Activated CD8-positive, alpha-beta T cell treated with anti-CD3 and anti-CD28 coated beads, Interleukin-2, amount 10 ng/mL, durations not matched to agents 7 days and 5 days (primary cell): ENCODE data around the gene CD44. TPM values are rescaled to one million over a fixed set of nuclear protein-coding genes. Genes with fewer than 3 reads are reported as not detected.

ENCODE experiments used
- ATAC-seq: fragments of 150-1000 bp; cut with Tn5 transposase; one replicate; pipeline ENCODE4 v1.10.0; 2021; ENCODE audit warnings: moderate library complexity
- CTCF ChIA-PET: fragments of 350-600 bp; sonication (Branson Sonifier 250); formaldehyde crosslinking; loops from one replicate; lab custom pipeline; 2021; ENCODE audit warnings: antibody characterized with exemption; lab: Charles Lee
- POLR2A ChIA-PET: fragments of 350-600 bp; sonication (Branson Sonifier 250); formaldehyde crosslinking; loops from one replicate; lab custom pipeline; 2021; ENCODE audit warnings: antibody characterized with exemption; lab: Charles Lee
- DNase-seq: peaks from one replicate; pipeline ENCODE4 v3.0.0-alpha.2; 2020
- H3K27ac Mint-ChIP-seq: one replicate; pipeline ENCODE4 v1.8.0; 2021; ENCODE audit warnings: mild to moderate bottlenecking, mixed read lengths
- H3K27me3 Mint-ChIP-seq: one replicate; pipeline ENCODE4 v1.8.0; 2021; ENCODE audit warnings: low read depth, mixed read lengths
- H3K36me3 Mint-ChIP-seq: one replicate; pipeline ENCODE4 v1.8.0; 2021; ENCODE audit warnings: low read depth, mixed read lengths
- H3K4me1 Mint-ChIP-seq: one replicate; pipeline ENCODE4 v1.8.0; 2021; ENCODE audit warnings: low read depth, mixed read lengths
- H3K4me3 Mint-ChIP-seq: one replicate; pipeline ENCODE4 v1.8.0; 2021; ENCODE audit warnings: mild to moderate bottlenecking, mixed read lengths
- H3K9me3 Mint-ChIP-seq: one replicate; pipeline ENCODE4 v1.8.0; 2022; ENCODE audit warnings: mixed read lengths; ENCODE audit not compliant: insufficient read depth
- total RNA-seq, 2 experiments: library from RNA; stranded (reverse); gene quantifications; one replicate each; pipeline ENCODE4 v1.2.3, GENCODE V29; 2021

Gene CD44
- total RNA-seq, 2 experiments from 2014 or later = 398 to 399 TPM

DNA sequence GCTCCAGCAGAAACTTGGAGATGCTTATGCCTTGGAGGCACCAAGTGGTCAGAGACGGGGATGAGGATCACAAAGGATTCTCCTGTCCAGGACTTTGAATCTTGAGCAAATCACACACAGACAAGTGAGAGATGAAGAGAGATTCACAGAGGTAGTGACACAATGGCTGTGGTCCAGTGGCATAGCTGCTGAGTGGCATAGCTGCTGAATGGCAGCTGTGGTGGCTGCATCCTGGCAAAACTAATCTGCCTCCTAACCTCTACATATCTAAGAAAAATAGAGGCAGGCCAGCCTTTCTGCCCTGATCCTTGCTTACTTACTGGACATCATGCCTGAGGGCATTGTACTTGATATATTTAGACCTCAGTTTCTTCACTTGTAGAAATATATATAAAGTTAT lies 102.6 kb downstream of the CD44 start:
- peaks cover 84% of the 10 kb centered on the region for H3K4me1 Mint-ChIP-seq
- ChIA-PET POLR2A (no interaction called here), CTCF (interaction anchor here (0.9 to 2.2 kb wide), 8 partner anchors 15 to 150 kb away, joined by 3 to 11 read pairs (median 4); partner anchors contain the start of gene CD44)
- peaks cover 2% of the 10 kb centered on the region for H3K27me3 Mint-ChIP-seq
- H3K4me3 Mint-ChIP-seq = no peak overlapping the region
- H3K27ac Mint-ChIP-seq = no peak overlapping the region
- DNase-seq (no peak), ATAC-seq (no peak)
- no peaks in the 10 kb centered on the region for H3K9me3 Mint-ChIP-seq
- H3K36me3 Mint-ChIP-seq = peaks cover 20% of the 10 kb centered on the region

GRCh38 chr11:35242412-35243242 lies 103.7 kb downstream of the CD44 start:
- no peak for ATAC-seq
- H3K27ac Mint-ChIP-seq = peak overlapping the region; percentile 77

DNA sequence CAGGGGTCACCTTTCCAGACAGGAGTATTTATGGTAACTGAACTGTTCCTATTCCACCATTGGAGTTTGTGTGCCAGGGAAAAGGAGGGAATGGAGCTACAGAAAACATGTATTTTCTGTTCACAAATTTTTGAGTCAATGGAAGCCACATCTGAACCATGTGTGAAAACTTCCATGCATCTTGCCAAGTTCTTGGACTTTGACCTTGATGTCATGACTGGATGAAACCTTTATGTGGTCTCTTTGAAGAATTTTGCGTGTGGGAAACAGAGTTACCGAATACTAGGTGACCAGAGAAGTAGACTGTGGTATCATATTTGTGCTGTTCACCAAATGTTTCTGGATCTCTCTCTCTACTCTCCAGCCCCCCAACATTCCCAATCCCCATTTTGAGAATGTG lies 104.8 kb downstream of the CD44 start:
- Mint-ChIP-seq H3K9me3 (peaks cover 5% of the 10 kb centered on the region), H3K4me1 (peaks cover 84% of the 10 kb centered on the region), H3K36me3 (peaks cover 27% of the 10 kb centered on the region), H3K27me3 (peaks cover 2% of the 10 kb centered on the region), H3K4me3 (no peak overlapping the region), H3K27ac (no peak overlapping the region)
- ChIA-PET CTCF (interaction anchor here (0.9 to 1.3 kb wide), 2 partner anchors 45 to 245 kb away, joined by 4 read pairs; no protein-coding TSS in a partner anchor), POLR2A (no interaction called here)
- no peak for DNase-seq
- ATAC-seq = no peak

More at GRCh38 chr11:35242412-35243242, 103.7 kb downstream of the CD44 start:
- Mint-ChIP-seq H3K27me3 (peaks cover 2% of the 10 kb centered on the region), H3K4me1 (peaks cover 85% of the 10 kb centered on the region), H3K4me3 (no peak overlapping the region), H3K9me3 (no peaks in the 10 kb centered on the region), H3K36me3 (peaks cover 18% of the 10 kb centered on the region)
- ChIA-PET POLR2A (interaction anchor here (1.2 kb wide), 1 partner anchor 76 kb away, joined by 4 read pairs; no protein-coding TSS in a partner anchor), CTCF (interaction anchor here (0.7 to 2.2 kb wide), 11 partner anchors 9 to 149 kb away, joined by 3 to 11 read pairs (median 3); partner anchors contain the start of gene CD44)
- no peak for DNase-seq

GRCh38 chr11:35245056-35245455 lies 106.1 kb downstream of the CD44 start:
- H3K9me3 Mint-ChIP-seq = peaks cover 18% of the 10 kb centered on the region
- POLR2A ChIA-PET = interaction anchor here (1.1 kb wide), 1 partner anchor 9 kb away, joined by 3 read pairs; no protein-coding TSS in a partner anchor
- ATAC-seq = no peak
- H3K36me3 Mint-ChIP-seq = peaks cover 33% of the 10 kb centered on the region
- H3K4me3 Mint-ChIP-seq = no peak overlapping the region
- no peak for DNase-seq
- peaks cover 77% of the 10 kb centered on the region for H3K4me1 Mint-ChIP-seq
- peaks cover 2% of the 10 kb centered on the region for H3K27me3 Mint-ChIP-seq
- CTCF ChIA-PET = interaction anchor here (0.8 to 2.4 kb wide), 8 partner anchors 8 to 247 kb away, joined by 3 to 25 read pairs (median 4); no protein-coding TSS in a partner anchor
- no peak overlapping the region for H3K27ac Mint-ChIP-seq

DNA sequence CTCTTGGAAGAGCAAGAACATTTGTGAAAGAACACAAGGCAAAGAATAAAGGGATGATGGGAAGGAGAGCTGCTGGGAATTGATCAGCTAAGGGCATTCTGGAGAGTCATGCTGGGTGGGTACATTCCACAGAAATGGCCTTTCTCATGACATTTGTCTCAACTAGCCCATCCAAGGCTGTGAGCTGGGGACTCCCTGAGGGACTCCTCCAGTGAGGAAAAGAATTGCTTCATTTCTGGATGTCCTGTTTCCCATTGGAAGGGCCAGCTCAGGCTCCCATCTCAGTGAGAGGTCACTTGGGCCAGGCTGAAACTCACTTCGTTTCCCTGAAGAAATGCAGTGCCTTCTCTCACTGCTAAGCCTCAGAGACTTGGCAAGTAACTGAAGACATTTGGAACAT lies 106.8 kb downstream of the CD44 start:
- Mint-ChIP-seq H3K36me3 (peaks cover 33% of the 10 kb centered on the region), H3K27ac (no peak overlapping the region), H3K27me3 (no peaks in the 10 kb centered on the region), H3K4me3 (no peak overlapping the region), H3K4me1 (peaks cover 73% of the 10 kb centered on the region), H3K9me3 (peaks cover 19% of the 10 kb centered on the region)
- no peak for ATAC-seq
- POLR2A ChIA-PET = interaction anchor here (0.5 to 0.9 kb wide), 2 partner anchors 10 to 92 kb away, joined by 3 to 4 read pairs; no protein-coding TSS in a partner anchor
- no peak for DNase-seq
- CTCF ChIA-PET = interaction anchor here (0.9 to 2.4 kb wide), 10 partner anchors 9 to 319 kb away, joined by 3 to 25 read pairs (median 4); no protein-coding TSS in a partner anchor

DNA sequence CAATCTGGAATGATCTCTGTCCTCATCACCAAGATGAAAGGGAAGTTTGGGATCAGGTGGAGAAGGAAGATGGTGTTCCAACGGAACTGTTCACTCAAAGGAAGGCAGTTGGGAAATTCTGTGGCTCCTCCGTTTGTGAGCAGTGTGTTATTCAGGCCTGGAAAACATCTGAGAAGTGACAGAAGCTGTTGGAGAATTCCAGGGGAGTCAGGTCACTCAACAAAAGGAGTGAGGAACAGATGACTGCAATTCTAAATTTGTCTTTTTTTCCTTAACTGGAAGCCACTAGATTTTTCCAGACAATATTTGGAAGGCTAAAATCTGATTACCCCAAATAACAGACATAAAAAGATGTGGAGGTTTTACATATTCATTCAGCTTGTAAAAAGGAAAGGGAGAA lies 107.8 kb downstream of the CD44 start:
- POLR2A ChIA-PET = interaction anchor here (0.9 to 1.0 kb wide), 2 partner anchors 11 to 26 kb away, joined by 3 to 4 read pairs; no protein-coding TSS in a partner anchor
- H3K4me1 Mint-ChIP-seq = peaks cover 65% of the 10 kb centered on the region
- H3K36me3 Mint-ChIP-seq = peaks cover 34% of the 10 kb centered on the region
- no peaks in the 10 kb centered on the region for H3K27me3 Mint-ChIP-seq
- CTCF ChIA-PET = interaction anchor here (1.0 to 2.4 kb wide), 8 partner anchors 8 to 320 kb away, joined by 3 to 25 read pairs (median 5); no protein-coding TSS in a partner anchor
- DNase-seq (no peak), ATAC-seq (no peak)
- H3K4me3 Mint-ChIP-seq = no peak overlapping the region
- peak overlapping the region; percentile 28 for H3K27ac Mint-ChIP-seq
- peaks cover 19% of the 10 kb centered on the region for H3K9me3 Mint-ChIP-seq

DNA sequence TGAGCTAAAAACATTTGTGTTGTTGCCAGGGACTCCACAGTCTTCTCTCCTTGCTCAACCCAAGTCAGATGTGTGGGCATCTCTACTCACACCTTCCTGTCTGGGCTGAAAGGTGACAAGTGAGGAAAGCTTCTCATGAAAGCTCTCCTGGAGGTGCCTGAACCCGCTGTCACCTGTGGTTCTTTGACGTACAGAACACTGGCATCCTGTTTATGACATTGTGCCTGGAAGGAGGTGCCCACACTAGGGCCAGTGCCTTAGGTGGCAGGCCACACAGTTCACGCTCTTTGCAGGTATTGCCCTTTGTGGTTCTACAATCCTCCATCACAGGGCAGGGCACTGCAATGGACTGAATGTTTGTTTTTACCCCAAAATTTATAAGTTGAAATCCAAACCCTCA lies 108.5 kb downstream of the CD44 start:
- H3K9me3 Mint-ChIP-seq = peaks cover 19% of the 10 kb centered on the region
- no peaks in the 10 kb centered on the region for H3K27me3 Mint-ChIP-seq
- peak overlapping the region; percentile 86 for H3K27ac Mint-ChIP-seq
- ChIA-PET POLR2A (interaction anchor here (1.0 kb wide), 1 partner anchor 25 kb away, joined by 3 read pairs; no protein-coding TSS in a partner anchor), CTCF (interaction anchor here (1.0 to 2.4 kb wide), 5 partner anchors 8 to 321 kb away, joined by 5 to 25 read pairs (median 5); no protein-coding TSS in a partner anchor)
- peaks cover 35% of the 10 kb centered on the region for H3K36me3 Mint-ChIP-seq
- DNase-seq (peak; percentile 67), ATAC-seq (peak; percentile 87)
- no peak overlapping the region for H3K4me3 Mint-ChIP-seq
- peaks cover 59% of the 10 kb centered on the region for H3K4me1 Mint-ChIP-seq

DNA sequence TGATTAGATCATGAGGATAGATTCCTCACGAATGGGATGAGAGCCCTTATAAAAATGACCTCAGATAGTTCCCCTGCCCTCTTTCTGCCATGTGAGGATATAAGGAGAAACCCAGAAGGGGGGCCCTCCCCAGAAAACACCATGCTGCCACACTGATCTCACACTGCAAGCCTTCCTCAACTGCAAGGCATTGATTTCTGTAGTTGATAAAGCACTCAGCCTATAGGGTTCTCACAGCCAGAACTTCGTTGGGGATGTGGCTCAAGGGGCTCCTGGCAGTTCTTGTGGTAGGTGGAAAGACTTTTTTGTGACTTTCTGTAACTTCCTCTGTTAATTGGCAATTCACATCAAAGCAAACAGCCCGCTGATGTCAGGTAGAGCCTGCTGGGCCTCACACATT lies 108.9 kb downstream of the CD44 start:
- POLR2A ChIA-PET = interaction anchor here (1.0 kb wide), 1 partner anchor 24 kb away, joined by 3 read pairs; no protein-coding TSS in a partner anchor
- H3K27ac Mint-ChIP-seq = peak overlapping the region; percentile 86
- ATAC-seq = peak; percentile 69
- H3K9me3 Mint-ChIP-seq = peaks cover 19% of the 10 kb centered on the region
- H3K4me1 Mint-ChIP-seq = peaks cover 54% of the 10 kb centered on the region
- peaks cover 35% of the 10 kb centered on the region for H3K36me3 Mint-ChIP-seq
- CTCF ChIA-PET = interaction anchor here (1.0 to 1.5 kb wide), 3 partner anchors 9 to 58 kb away, joined by 5 to 10 read pairs (median 5); no protein-coding TSS in a partner anchor
- DNase-seq = peak; percentile 45
- no peaks in the 10 kb centered on the region for H3K27me3 Mint-ChIP-seq
- H3K4me3 Mint-ChIP-seq = peak overlapping the region; percentile 9

- DNase-seq (no peak), ATAC-seq (no peak)
- H3K27me3 Mint-ChIP-seq = no peaks in the 10 kb centered on the region
- peak overlapping the region; percentile 22 for H3K27ac Mint-ChIP-seq
- H3K4me1 Mint-ChIP-seq = peaks cover 46% of the 10 kb centered on the region
- ChIA-PET POLR2A (no interaction called here), CTCF (no interaction called here)
- H3K4me3 Mint-ChIP-seq = no peak overlapping the region
- peaks cover 19% of the 10 kb centered on the region for H3K9me3 Mint-ChIP-seq
- H3K36me3 Mint-ChIP-seq = peaks cover 32% of the 10 kb centered on the region
These were observed 109.8 kb downstream of the CD44 start for GRCh38 chr11:35248558-35249323.

DNA sequence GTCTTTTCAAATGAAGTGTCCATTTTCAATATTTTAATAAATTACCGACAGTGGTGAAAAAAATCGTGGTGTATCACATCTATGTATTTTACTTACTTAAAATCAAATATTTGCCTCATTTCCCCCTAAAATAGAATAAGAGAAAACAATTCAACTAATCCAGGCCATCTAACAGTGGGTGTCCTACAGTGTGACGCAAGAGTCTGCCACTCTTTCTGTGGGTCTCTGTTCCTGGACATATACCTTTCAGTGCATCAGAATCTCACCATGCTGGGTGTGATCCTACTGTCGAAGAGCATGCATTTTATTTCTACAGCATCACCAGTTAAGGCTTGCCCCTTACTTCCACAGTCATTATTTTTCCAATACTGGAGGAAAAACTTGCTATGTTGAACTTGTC lies 111.2 kb downstream of the CD44 start:
- Mint-ChIP-seq H3K27me3 (no peaks in the 10 kb centered on the region), H3K36me3 (peaks cover 28% of the 10 kb centered on the region), H3K9me3 (peaks cover 19% of the 10 kb centered on the region), H3K4me3 (no peak overlapping the region), H3K27ac (no peak overlapping the region), H3K4me1 (peaks cover 38% of the 10 kb centered on the region)
- ChIA-PET POLR2A (no interaction called here), CTCF (interaction anchor here (0.8 to 1.8 kb wide), 2 partner anchors 11 to 13 kb away, joined by 3 to 4 read pairs; no protein-coding TSS in a partner anchor)
- ATAC-seq = no peak
- DNase-seq = no peak

- H3K27me3 Mint-ChIP-seq = no peaks in the 10 kb centered on the region
- POLR2A ChIA-PET = no interaction called here
These were observed 111.7 kb downstream of the CD44 start for GRCh38 chr11:35250621-35251020.

More at GRCh38 chr11:35250621-35251020, 111.7 kb downstream of the CD44 start:
- CTCF ChIA-PET = interaction anchor here (0.8 to 1.8 kb wide), 2 partner anchors 11 to 13 kb away, joined by 3 to 4 read pairs; no protein-coding TSS in a partner anchor
- Mint-ChIP-seq H3K4me3 (no peak overlapping the region), H3K36me3 (peaks cover 28% of the 10 kb centered on the region), H3K9me3 (peaks cover 19% of the 10 kb centered on the region), H3K27ac (no peak overlapping the region), H3K4me1 (peaks cover 38% of the 10 kb centered on the region)
- DNase-seq = no peak
- no peak for ATAC-seq
